ENCODE data around the gene PLCE1.

PLCE1 gene

GRCh38 chr10:93994438-93994801, 689 bp downstream of the PLCE1 start:
- DNase-seq (ENCODE audit: low read depth in 3 of 3), result no peak

GRCh38 chr10:93995182-93995581, 1.5 kb downstream of the PLCE1 start:
- no peak for DNase-seq (ENCODE audit: low read depth in 3 of 3)

DNA sequence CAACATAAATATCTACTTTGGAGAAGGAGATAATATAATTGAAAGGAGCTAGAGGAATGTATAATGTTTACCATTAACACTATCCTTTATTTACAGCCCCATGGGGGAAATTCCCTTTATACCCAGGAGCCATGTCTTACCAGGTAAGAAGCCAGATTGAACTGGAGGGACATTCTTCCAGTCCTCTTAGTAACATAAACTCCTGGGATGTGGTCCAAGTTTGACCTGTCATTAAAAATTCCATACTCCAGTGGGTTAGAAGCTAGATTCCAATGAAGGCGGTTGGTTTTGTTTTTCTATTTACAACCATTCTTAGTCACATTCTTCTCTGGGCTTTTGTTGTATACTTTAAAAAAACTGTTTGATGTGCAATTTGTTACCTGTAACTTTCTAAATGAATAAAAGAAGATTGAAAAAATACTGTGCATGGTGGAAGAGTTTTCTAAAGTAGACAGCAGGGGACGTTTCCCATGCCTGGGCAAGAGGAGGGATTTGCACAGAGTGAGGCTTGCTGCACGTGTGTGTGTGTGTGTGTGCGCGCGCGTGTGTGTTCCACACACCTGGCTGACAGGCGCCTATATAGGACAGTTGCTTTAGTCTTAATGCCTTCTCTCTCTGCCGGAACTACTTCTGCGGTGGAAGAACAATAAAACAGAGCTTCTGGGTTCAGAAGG, 2.0 kb downstream of the PLCE1 start:
- no peak for DNase-seq (ENCODE audit: low read depth in 3 of 3)

GRCh38 chr10:93996551-93996950, 2.8 kb downstream of the PLCE1 start:
- no peak for DNase-seq (ENCODE audit: low read depth in 3 of 3)

GRCh38 chr10:93997546-93997945, 3.8 kb downstream of the PLCE1 start:
- no peak for DNase-seq (ENCODE audit: low read depth in 3 of 3)

DNA sequence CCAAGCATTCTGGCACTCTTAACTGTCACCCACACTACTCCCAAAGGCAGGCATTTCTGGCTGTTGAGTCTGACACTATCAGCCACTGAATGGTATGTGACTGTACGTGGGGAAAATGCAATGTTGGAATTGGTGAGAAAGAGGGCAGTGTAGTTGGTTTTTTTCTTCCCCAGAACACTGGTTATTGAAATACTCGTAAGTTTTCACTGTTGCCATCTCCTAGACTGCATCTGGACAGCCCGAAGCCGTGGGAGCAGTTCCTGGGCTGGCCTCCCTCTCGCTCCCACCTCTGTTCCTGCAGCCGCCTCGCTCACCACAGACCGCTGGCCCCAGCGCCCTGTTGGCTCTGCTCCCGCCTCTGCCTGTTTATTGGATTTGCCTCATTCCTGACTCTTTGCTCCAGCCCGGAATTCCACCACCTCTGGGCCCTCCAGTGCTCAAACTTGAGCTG, 5.7 kb downstream of the PLCE1 start:
- DNase-seq (ENCODE audit: low read depth in 3 of 3), result no peak

DNA sequence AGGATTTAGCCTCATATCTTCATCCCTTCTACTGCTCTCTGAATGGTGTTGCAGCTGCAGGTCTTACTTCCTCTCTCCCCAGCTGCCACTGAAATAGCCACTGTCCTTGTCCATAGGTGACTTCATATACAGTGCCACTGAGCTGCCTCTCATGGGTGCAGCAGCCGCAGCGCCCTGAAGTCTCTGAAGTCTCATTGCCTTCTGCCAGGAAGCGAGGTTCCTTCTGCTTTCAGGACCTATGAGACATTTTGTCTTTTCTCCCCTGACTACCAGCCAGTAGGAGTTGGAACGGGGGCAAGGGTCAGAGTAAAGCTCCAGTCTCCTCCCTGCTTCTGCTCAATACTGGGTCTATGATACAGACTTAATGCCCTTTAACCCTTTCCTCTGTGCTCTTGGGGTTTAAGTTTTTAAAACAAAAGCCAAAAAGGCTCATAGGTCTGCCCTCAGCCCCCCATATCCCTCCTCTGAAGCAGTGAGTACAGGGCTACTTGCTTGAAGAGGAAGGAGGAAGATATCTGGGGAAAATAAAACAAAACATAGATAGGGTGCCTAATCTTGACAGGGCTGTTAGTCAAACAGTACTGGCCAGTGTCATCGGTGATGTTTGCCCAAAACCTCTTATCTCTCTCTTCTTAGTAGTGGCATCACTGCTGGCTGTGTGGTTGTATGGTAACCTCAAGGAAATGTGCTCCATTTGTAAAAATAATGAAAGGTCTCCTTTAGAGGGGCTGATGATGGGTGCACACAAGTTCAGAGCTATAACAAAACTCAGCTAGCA, 7.1 kb downstream of the PLCE1 start:
- no peak for DNase-seq (ENCODE audit: low read depth in 3 of 3)

GRCh38 chr10:94001416-94001810, 7.7 kb downstream of the PLCE1 start:
- DNase-seq (ENCODE audit: low read depth in 3 of 3), result no peak

- DNase-seq (ENCODE audit: low read depth in 3 of 3), result no peak
Measured at GRCh38 chr10:94002156-94002555, 8.4 kb downstream of the PLCE1 start.

DNA sequence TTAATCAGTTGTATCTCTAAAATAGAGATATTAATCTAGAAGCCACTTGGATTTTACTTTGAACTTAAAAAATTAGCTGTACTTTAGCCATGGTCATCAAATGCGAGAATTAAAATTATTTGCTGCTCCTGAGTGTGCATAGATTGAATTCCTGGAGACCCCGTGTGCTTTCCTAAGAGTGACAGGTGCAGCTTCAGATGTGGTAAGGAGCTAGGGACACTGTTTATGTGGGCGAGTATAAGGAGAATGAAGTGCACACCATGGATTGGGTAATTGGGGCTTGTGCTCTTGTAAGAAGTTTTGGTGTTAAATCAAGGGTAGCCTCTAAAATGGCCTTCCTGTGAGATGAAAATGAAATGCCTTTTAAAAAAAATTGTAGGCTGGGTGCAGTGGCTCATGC, 9.8 kb downstream of the PLCE1 start:
- DNase-seq (ENCODE audit: low read depth in 3 of 3), result no peak

DNA sequence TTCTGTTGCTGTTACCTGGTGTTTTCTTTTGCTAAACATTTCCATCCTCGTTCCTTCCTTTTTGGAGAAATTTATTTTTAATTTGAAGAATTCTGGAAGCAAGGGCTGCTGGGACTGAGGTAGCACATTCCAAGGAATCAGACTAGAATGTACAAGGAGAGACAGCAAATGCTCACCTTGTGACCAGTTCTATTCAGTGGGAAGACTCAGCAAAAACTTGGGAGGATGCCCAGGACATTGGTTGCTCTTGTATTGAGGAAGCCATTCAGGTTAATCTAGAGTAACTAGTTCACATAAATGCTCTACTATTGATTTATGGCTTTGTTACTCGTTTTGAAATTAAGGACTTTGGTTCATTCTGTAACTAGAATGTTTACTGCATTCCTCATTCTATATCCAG, 11.3 kb downstream of the PLCE1 start:
- no peak for DNase-seq (ENCODE audit: low read depth in 3 of 3)

GRCh38 chr10:94006591-94007550, 13.1 kb downstream of the PLCE1 start:
- DNase-seq (ENCODE audit: low read depth in 3 of 3), result no peak

GRCh38 chr10:94008526-94008925, 14.8 kb downstream of the PLCE1 start:
- no peak for DNase-seq (ENCODE audit: low read depth in 3 of 3)

- no peak for DNase-seq (ENCODE audit: low read depth in 3 of 3)
Measured at GRCh38 chr10:94010116-94010515, 16.4 kb downstream of the PLCE1 start.

DNA sequence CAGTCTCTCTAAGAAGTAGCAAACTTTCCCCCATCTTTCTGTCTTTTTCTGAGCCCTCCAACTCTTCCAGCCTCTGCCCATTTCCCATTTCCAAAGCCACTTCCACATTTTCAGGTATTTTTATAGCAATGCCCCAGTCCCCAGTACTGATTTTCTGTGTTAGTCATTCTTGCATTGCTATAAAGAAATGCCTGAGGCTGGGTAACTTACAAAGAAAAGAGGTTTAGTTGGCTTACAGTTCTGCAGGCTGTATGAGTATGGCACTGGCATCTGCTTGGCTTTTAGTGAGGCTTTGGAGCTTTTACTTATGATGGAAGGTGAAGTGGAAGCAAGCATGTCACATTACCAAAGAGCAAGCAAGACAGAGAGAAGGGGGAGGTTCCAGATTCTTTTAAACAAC, 17.2 kb downstream of the PLCE1 start:
- no peak for DNase-seq (ENCODE audit: low read depth in 3 of 3)

DNA sequence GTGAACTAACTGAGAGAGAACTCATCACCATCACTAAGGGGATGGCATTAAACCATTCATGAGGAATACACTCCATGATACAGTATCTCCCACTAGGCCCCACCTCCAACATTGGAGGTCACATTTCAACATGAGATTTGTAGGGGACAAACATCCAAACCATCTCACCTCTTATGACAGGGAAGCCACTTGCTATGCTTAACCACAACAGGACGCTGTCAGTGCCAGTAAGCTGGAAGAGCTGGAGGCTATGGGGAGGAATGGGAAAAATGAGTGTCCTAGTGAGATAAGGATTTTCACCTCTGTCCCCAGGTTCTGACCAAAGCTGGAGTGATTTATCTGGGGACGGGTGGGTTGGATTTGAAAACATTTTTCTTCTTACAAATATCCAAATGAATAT, 17.6 kb downstream of the PLCE1 start:
- DNase-seq (ENCODE audit: low read depth in 3 of 3), result no peak

GRCh38 chr10:94012834-94013233, 19.1 kb downstream of the PLCE1 start:
- no peak for DNase-seq (ENCODE audit: low read depth in 3 of 3)

- DNase-seq (ENCODE audit: low read depth in 3 of 3), result no peak
Measured at GRCh38 chr10:94013331-94013760, 19.6 kb downstream of the PLCE1 start.

DNA sequence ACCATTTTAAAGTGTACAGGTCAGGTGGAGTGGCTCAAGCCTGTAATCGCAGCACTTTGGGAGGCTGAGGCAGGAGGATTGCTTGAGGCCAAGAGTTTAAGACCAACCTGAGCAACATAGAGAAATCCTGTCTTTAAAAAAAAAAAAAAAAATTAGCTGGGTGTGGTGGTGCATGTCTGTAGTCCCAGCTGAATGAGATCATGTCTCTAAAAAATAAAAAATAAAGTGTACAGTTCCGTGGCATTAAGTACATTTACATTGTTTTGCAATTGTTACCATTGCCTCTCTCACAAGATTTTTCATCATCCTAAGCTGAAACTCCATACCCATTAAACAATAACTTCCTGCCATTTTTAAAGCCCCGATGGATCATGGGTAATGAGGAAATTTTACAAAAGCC, 20.6 kb downstream of the PLCE1 start:
- DNase-seq (ENCODE audit: low read depth in 3 of 3), result no peak

- DNase-seq (ENCODE audit: low read depth in 3 of 3), result no peak
Measured at GRCh38 chr10:94016727-94017714, 23.3 kb downstream of the PLCE1 start.

GRCh38 chr10:94018107-94018506, 24.4 kb downstream of the PLCE1 start:
- DNase-seq (ENCODE audit: low read depth in 3 of 3), result no peak

Measured in stimulated activated CD4-positive, alpha-beta T cell treated with anti-CD3 and anti-CD28 coated beads, TNF-alpha, amount 100 ng/mL, for 24 hours (primary cell).